Measurements from ENCODE around the gene MFAP4.

GRCh38 chr17:19372866-19373504 is 14.0 kb downstream of the MFAP4 start:
- TF ChIP-seq, protein P1, sequence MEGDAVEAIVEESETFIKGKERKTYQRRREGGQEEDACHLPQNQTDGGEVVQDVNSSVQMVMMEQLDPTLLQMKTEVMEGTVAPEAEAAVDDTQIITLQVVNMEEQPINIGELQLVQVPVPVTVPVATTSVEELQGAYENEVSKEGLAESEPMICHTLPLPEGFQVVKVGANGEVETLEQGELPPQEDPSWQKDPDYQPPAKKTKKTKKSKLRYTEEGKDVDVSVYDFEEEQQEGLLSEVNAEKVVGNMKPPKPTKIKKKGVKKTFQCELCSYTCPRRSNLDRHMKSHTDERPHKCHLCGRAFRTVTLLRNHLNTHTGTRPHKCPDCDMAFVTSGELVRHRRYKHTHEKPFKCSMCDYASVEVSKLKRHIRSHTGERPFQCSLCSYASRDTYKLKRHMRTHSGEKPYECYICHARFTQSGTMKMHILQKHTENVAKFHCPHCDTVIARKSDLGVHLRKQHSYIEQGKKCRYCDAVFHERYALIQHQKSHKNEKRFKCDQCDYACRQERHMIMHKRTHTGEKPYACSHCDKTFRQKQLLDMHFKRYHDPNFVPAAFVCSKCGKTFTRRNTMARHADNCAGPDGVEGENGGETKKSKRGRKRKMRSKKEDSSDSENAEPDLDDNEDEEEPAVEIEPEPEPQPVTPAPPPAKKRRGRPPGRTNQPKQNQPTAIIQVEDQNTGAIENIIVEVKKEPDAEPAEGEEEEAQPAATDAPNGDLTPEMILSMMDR (IDR thresholded peaks at IDR 0.05): no peak
- no peak for TF ChIP-seq POLR2AphosphoS5 (IDR thresholded peaks at IDR 0.05; ENCODE audit: insufficient read depth in 1 of 2, low read depth in 1 of 2)

Measured in vagina (tissue), 2 donors.